ENCODE data around the gene MSRB1.

DNA sequence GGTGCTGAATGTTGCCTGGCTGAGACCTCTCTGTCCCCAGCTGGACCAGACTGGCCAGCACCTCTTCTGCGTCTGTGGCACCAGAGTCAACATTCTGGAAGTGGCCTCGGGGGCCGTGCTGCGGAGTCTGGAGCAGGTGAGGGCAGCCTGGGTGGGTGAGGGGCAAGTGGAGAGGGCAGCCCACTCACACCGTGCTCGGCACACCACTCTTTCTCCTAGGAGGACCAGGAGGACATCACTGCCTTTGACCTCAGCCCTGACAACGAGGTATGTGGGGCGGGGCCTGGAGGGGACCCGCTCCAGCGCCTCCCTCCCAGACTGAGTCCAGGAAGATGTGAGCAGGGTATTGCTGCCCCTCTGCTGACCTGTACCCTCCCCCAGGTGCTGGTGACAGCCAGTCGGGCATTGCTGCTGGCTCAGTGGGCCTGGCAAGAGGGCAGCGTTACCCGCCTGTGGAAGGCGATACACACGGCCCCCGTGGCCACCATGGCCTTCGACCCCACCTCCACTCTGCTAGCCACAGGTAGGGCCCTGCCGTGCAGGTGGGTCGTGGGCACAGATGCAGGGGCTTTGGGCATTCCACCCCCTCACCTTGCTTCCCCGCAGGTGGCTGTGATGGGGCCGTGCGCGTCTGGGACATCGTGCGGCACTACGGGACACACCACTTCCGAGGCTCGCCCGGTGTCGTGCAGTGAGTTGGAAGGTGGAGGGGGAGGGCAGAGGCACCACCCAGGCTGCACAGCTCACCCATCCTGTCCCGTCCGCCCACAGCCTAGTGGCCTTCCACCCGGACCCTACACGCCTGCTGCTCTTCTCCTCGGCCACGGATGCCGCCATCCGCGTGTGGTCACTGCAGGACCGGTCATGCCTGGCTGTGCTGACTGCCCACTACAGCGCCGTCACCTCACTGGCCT is 31.4 kb upstream of the MSRB1 start:
- TF ChIP-seq POLR2AphosphoS2 (IDR thresholded peaks at IDR 0.05; ENCODE audit: low read length) (no peak), FOSL1 (tag; conservative IDR thresholded peaks at IDR 0.05) (no peak), ZEB2 (IDR thresholded peaks at IDR 0.05) (no peak), HNRNPLL (IDR thresholded peaks at IDR 0.05; ENCODE audit: low read depth, low read length, poor library complexity, severe bottlenecking) (no peak), SPI1 (IDR thresholded peaks at IDR 0.05; ENCODE audit: borderline replicate concordance, low read depth, low read length) (no peak), HMG20A (CRISPR knock-in tag; conservative IDR thresholded peaks at IDR 0.05) (no peak), TAF7 (tag; IDR thresholded peaks at IDR 0.05) (no peak)
- TF ChIP-seq, protein P1, sequence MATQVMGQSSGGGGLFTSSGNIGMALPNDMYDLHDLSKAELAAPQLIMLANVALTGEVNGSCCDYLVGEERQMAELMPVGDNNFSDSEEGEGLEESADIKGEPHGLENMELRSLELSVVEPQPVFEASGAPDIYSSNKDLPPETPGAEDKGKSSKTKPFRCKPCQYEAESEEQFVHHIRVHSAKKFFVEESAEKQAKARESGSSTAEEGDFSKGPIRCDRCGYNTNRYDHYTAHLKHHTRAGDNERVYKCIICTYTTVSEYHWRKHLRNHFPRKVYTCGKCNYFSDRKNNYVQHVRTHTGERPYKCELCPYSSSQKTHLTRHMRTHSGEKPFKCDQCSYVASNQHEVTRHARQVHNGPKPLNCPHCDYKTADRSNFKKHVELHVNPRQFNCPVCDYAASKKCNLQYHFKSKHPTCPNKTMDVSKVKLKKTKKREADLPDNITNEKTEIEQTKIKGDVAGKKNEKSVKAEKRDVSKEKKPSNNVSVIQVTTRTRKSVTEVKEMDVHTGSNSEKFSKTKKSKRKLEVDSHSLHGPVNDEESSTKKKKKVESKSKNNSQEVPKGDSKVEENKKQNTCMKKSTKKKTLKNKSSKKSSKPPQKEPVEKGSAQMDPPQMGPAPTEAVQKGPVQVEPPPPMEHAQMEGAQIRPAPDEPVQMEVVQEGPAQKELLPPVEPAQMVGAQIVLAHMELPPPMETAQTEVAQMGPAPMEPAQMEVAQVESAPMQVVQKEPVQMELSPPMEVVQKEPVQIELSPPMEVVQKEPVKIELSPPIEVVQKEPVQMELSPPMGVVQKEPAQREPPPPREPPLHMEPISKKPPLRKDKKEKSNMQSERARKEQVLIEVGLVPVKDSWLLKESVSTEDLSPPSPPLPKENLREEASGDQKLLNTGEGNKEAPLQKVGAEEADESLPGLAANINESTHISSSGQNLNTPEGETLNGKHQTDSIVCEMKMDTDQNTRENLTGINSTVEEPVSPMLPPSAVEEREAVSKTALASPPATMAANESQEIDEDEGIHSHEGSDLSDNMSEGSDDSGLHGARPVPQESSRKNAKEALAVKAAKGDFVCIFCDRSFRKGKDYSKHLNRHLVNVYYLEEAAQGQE (IDR thresholded peaks at IDR 0.05; ENCODE audit: borderline replicate concordance): no peak
- TF ChIP-seq, protein P1 (CRISPR knock-in tag; IDR thresholded peaks at IDR 0.05; ENCODE audit: low read depth): no peak
- TF ChIP-seq, protein P2, sequence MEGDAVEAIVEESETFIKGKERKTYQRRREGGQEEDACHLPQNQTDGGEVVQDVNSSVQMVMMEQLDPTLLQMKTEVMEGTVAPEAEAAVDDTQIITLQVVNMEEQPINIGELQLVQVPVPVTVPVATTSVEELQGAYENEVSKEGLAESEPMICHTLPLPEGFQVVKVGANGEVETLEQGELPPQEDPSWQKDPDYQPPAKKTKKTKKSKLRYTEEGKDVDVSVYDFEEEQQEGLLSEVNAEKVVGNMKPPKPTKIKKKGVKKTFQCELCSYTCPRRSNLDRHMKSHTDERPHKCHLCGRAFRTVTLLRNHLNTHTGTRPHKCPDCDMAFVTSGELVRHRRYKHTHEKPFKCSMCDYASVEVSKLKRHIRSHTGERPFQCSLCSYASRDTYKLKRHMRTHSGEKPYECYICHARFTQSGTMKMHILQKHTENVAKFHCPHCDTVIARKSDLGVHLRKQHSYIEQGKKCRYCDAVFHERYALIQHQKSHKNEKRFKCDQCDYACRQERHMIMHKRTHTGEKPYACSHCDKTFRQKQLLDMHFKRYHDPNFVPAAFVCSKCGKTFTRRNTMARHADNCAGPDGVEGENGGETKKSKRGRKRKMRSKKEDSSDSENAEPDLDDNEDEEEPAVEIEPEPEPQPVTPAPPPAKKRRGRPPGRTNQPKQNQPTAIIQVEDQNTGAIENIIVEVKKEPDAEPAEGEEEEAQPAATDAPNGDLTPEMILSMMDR (IDR thresholded peaks at IDR 0.05 in 2 of 3, conservative IDR thresholded peaks at IDR 0.05 in 1 of 3; ENCODE audit: insufficient read depth in 2 of 3, low read depth in 1 of 3, low read length in 3 of 3): no peak
